Muscle layer of duodenum (tissue), 2 donors: ENCODE data around the gene RNASE1.
"Not testable (repeated sequence)": the region's sequence is repeated elsewhere in the genome, so short reads cannot be mapped to it uniquely, and the experiment has no call there.

Experiments
- H3K27ac ChIP-seq: one replicate; pipeline ENCODE4 v1.7.0; 2013; ENCODE audit warnings: mild to moderate bottlenecking, low read length
- H3K27me3 ChIP-seq: one replicate; pipeline ENCODE4 v1.7.0; 2013; ENCODE audit warnings: low read depth, mild to moderate bottlenecking, control low read depth, low read length
- H3K36me3 ChIP-seq, 2 donors: one replicate each; pipeline ENCODE4 v1.7.0; 2013; ENCODE audit warnings: low read length in 2 of 2, control low read depth in 1 of 2, mild to moderate bottlenecking in 1 of 2; ENCODE audit not compliant: insufficient read depth in 2 of 2, control insufficient read depth in 1 of 2
- H3K4me1 ChIP-seq, 2 donors: one replicate each; pipeline ENCODE4 v1.7.0; 2013; ENCODE audit warnings: low read length in 2 of 2, mild to moderate bottlenecking in 2 of 2, control low read depth in 1 of 2, moderate library complexity in 1 of 2; ENCODE audit not compliant: insufficient read depth in 2 of 2, control insufficient read depth in 1 of 2
- H3K4me3 ChIP-seq, 2 donors: one replicate each; pipeline ENCODE4 v1.7.0; 2013; ENCODE audit warnings: low read length in 2 of 2, low read depth in 1 of 2, mild to moderate bottlenecking in 1 of 2
- H3K9me3 ChIP-seq, 2 donors: one replicate each; pipeline ENCODE4 v1.7.0; 2013; ENCODE audit warnings: low read length in 2 of 2, control low read depth in 1 of 2, mild to moderate bottlenecking in 1 of 2; ENCODE audit not compliant: control insufficient read depth in 1 of 2
- donor health status: healthy.

RNASE1 gene

GRCh38 chr14:20802341-20803084 is at the start of gene RNASE1:
Gene RNASE1 (minus strand): TSS chr14:20802844. CDS start chr14:20802068, 776 bp downstream.
- Histone ChIP-seq H3K27ac (peak within 1 kb of the TSS; percentile 28), H3K27me3 (no peaks in the 10 kb centered on the region), H3K4me1 (peaks cover 4 to 19% of the 10 kb centered on the region in 2 donors), H3K4me3 (peak within 1 kb of the TSS; percentile 36 to 62), H3K9me3 (no peaks in the 10 kb centered on the region), H3K36me3 (no peaks in the 10 kb centered on the region)

DNA sequence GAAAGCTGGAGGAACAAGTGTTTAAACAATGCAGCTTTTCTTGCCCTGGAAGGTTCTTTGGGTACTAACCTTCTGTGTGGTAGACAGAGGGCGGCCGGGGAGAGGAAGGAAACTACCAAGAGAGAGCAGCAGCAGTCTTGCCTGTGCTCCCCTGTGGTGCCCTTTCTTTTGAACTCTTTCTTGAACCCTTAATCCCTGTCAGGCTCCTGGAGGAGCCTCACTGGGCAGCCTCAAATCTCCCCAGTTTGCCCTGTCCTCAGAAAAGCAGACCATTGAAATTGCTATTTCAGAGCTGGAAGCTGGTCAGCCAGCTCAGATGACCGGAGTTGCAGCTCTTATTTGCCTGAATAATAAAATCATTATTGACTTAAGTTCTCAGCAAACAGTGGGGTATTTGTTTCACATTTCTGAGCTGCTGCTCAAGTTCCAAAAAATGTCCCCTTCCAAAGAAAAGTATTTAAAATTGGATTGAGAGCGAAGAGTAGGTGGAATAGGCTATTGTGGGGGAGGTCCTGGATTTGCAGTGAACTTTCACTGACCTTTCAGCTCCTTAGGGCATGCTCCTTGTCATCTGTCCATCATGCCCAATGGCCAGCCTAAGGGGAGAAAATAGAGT is 46.4 kb upstream of the RNASE1 start:
- Histone ChIP-seq H3K27ac (no peak overlapping the region), H3K9me3 (no peaks in the 10 kb centered on the region), H3K4me1 (no peaks in the 10 kb centered on the region), H3K36me3 (no peaks in the 10 kb centered on the region), H3K4me3 (no peak overlapping the region), H3K27me3 (no peaks in the 10 kb centered on the region)

DNA sequence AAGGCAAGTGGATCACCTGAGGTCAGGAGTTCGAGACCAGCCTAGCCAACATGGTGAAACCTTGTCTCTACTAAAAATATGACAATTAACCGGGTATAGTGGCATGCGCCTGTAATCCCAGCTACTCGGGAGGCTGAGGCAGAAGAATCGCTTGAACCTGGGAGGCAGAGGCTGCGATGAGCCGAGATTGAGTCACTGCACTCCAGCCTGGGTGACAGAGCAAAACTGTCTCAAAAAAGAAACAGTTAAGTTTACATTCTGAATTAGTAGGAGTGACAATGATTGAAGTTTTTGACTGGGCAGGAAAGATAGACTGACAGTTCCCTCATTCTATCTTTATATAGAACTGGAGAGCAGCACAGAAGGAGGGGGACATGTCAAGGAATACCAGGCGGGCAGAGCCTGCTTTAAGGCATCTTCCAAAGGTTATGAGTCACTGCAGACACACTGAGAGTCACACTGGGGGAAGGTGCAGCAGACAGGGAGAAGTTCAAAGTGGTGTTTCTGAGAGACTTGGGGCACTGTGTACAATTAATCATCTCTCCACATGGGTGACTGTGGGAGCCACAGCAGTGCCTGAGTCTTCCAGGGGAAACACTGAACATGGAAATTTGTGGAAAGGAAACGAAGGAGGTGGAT is 45.8 kb upstream of the RNASE1 start:
- H3K4me3 ChIP-seq, result no peak overlapping the region
- H3K27me3 ChIP-seq, result no peaks in the 10 kb centered on the region
- H3K36me3 ChIP-seq, result no peaks in the 10 kb centered on the region
- no peaks in the 10 kb centered on the region for H3K9me3 ChIP-seq
- no peaks in the 10 kb centered on the region for H3K4me1 ChIP-seq
- no peak overlapping the region for H3K27ac ChIP-seq

- Histone ChIP-seq H3K27ac (no peak overlapping the region), H3K4me3 (no peak overlapping the region), H3K36me3 (no peaks in the 10 kb centered on the region), H3K9me3 (no peaks in the 10 kb centered on the region), H3K27me3 (no peaks in the 10 kb centered on the region), H3K4me1 (no peaks in the 10 kb centered on the region)
These were observed 43.9 kb upstream of the RNASE1 start for GRCh38 chr14:20846560-20846959.

- H3K27ac ChIP-seq, result no peak overlapping the region
- H3K4me3 ChIP-seq, result no peak overlapping the region
- H3K4me1 ChIP-seq, result no peaks in the 10 kb centered on the region
- H3K36me3 ChIP-seq, result no peaks in the 10 kb centered on the region
- H3K9me3 ChIP-seq, result no peaks in the 10 kb centered on the region
- H3K27me3 ChIP-seq, result no peaks in the 10 kb centered on the region
These were observed 38.5 kb upstream of the RNASE1 start for GRCh38 chr14:20841096-20841495.

GRCh38 chr14:20837831-20838230 is 35.2 kb upstream of the RNASE1 start:
- H3K4me3 ChIP-seq, result no peak overlapping the region
- H3K27me3 ChIP-seq, result no peaks in the 10 kb centered on the region
- no peaks in the 10 kb centered on the region for H3K9me3 ChIP-seq
- no peaks in the 10 kb centered on the region for H3K36me3 ChIP-seq
- no peaks in the 10 kb centered on the region for H3K4me1 ChIP-seq
- H3K27ac ChIP-seq, result no peak overlapping the region

DNA sequence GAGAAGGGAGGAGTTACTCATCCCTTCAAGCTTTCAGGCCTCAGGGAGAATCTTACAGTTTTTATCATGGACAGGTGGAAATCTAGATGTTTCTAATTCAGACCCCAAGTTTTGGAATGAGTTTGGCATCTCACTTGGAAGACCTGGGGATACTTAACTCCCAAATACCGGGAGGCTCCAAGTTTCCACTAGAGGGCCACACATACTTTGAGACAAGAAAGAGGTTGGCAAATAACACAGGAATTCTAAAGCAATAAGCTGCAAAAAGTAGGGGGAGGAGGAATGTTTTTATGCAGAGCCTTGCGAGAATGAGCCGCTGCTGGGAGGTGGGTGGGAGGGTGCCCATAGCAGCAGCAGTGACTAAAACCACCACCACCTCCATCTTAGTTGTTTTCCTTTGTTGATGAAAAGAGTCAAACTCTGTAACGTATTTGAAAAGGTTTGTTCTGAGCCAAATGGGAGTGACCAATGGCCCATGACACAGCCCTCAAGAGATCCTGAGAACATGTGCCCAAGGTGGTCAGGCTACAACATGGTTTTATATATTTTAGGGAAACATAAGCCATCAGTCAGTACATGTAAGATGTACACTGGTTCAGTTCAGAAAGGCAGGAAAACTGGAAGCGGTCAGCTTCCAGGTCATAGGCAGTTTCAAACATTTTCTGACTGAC is 34.2 kb upstream of the RNASE1 start:
- H3K27ac ChIP-seq, result no peak overlapping the region
- no peaks in the 10 kb centered on the region for H3K4me1 ChIP-seq
- no peak overlapping the region for H3K4me3 ChIP-seq

DNA sequence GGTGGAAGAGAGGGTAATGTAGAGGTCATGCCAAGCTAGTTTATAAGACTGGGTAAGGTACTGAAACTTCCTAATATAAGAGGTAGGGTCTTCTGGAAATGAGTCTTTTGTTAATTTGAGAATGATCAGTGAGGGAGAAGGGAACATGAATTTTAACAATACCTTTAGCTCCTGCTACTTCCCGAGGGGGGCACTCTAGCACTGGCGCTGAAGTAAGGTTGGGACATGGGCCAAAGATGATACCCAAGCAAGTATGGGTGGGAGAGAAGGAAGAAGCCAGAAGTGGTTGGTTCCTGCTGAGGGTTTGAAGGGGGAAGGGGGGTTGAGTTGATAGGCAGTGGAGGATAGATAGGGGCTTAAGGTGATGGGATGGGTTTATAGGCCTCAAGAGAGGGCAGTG is 32.3 kb upstream of the RNASE1 start:
- Histone ChIP-seq H3K4me3 (no peak overlapping the region), H3K9me3 (no peaks in the 10 kb centered on the region), H3K4me1 (no peaks in the 10 kb centered on the region), H3K27ac (no peak overlapping the region), H3K36me3 (no peaks in the 10 kb centered on the region), H3K27me3 (no peaks in the 10 kb centered on the region)

More for the DNA sequence above, 34.2 kb upstream of the RNASE1 start:
- Histone ChIP-seq H3K27me3 (no peaks in the 10 kb centered on the region), H3K36me3 (no peaks in the 10 kb centered on the region), H3K9me3 (no peaks in the 10 kb centered on the region)

GRCh38 chr14:20830831-20831230 is 28.2 kb upstream of the RNASE1 start:
- H3K9me3 ChIP-seq, result peaks cover 4 to 7% of the 10 kb centered on the region in 2 donors
- no peak overlapping the region for H3K4me3 ChIP-seq
- H3K36me3 ChIP-seq, result no peaks in the 10 kb centered on the region
- H3K4me1 ChIP-seq, result no peaks in the 10 kb centered on the region
- H3K27ac ChIP-seq, result no peak overlapping the region
- no peaks in the 10 kb centered on the region for H3K27me3 ChIP-seq

DNA sequence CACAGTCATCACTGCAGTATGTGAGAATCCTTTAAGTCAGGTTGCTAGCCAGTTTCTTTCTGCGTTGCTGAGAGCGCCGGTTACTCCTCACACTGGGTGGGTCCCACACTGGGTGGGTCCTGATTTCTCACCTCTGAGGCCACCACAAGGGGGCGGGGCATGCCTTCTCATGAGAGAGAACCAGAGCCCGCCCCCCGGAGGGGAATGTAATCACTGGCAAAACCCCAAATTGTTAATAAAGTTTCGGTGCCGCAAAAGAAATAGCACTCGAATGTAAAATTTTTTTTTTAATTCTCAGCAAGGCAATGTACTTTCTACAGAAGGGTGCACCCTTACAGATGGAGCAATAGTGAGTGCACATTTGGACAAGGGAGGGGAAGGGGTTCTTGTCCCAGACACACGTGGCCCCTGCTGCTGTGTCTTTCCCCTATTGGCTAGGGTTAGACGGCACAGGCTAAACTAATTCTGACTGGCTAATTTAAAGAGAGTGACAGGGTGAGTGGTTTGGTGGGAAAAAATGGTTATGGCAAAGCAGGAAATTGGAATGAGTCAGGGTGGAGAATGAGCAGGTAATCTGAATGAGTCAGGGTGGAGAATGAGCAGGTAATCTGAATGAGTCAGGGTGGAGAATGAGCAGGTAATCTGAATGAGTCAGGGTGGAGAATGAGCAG is 25.5 kb upstream of the RNASE1 start:
- H3K27me3 ChIP-seq, H3K27ac ChIP-seq, H3K9me3 ChIP-seq, H3K4me1 ChIP-seq, H3K36me3 ChIP-seq, H3K4me3 ChIP-seq: not testable (repeated sequence)

DNA sequence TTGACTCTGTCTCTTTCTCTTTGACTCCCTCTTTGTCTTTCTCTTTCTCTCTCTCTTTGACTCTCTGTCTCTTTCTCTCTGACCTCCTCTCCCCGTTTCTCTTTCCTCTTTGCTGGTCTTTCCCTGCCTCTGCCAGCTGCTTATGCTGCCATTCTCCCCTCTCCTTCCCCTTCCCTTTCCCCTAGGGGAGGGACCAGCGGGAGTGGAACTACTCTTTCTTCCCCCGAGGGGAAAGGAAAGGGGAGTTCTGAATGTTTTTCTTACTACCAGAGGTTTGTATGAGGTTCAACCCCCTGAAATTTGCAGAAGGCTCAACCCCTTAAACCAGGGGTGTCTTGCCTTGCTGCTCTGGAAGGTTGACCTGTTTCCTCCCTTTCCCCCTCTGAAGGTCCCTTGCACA is 24.7 kb upstream of the RNASE1 start:
- H3K4me1 ChIP-seq, result no peaks in the 10 kb centered on the region
- no peak overlapping the region for H3K27ac ChIP-seq
- no peak overlapping the region for H3K4me3 ChIP-seq
- H3K9me3 ChIP-seq, result peaks cover 4 to 7% of the 10 kb centered on the region in 2 donors
- H3K27me3 ChIP-seq, result no peaks in the 10 kb centered on the region
- H3K36me3 ChIP-seq, result no peaks in the 10 kb centered on the region
